PC-9 (cell line): ENCODE measurements around the gene NRP1. TPM values are rescaled to one million over a fixed set of nuclear protein-coding genes. Genes with fewer than 3 reads are reported as not detected.

ENCODE experiments used
- BruUV-seq: library from RNA; stranded (reverse); fragments of 400-500 nt; replicated peaks from 2 replicates; lab custom pipeline; 2021; lab: Mats Ljungman, UMichigan
- CTCF ChIA-PET: fragments of 300-600 bp; sonication (Branson Sonifier 250); formaldehyde crosslinking; loops from one replicate; lab custom pipeline; 2022; ENCODE audit warnings: antibody characterized with exemption; lab: Charles Lee
- POLR2A ChIA-PET: fragments of 300-600 bp; sonication (Branson Sonifier 250); formaldehyde crosslinking; loops from one replicate; lab custom pipeline; 2022; ENCODE audit warnings: antibody characterized with exemption; ENCODE audit not compliant: unreplicated experiment; lab: Charles Lee
- DNase-seq, 2 experiments: peaks; one replicate each; pipeline versions ENCODE4 v3.0.0 to v3.0.0-alpha.2; 2015 to 2022; ENCODE audit warnings: mixed read lengths in 1 of 2
- H2AFZ ChIP-seq: fragments of 200-600 bp; sonication (generic); 2 replicates; pipeline ENCODE4 v1.8.1; 2017; ENCODE audit warnings: antibody characterized with exemption
- H3F3A ChIP-seq: fragments of 200-600 bp; sonication (generic); 2 replicates; pipeline ENCODE4 v1.8.1; 2017; ENCODE audit warnings: antibody characterized with exemption, mild to moderate bottlenecking, low read depth; ENCODE audit not compliant: insufficient read depth
- H3K27ac ChIP-seq: fragments of 200-600 bp; sonication (generic); 2 replicates; pipeline ENCODE4 v1.6.1; 2016; ENCODE audit warnings: mixed run types
- H3K27me3 ChIP-seq: fragments of 200-600 bp; sonication (generic); 2 replicates; pipeline ENCODE4 v1.6.1; 2016; ENCODE audit warnings: low read depth, mixed run types; ENCODE audit not compliant: insufficient read depth
- H3K36me3 ChIP-seq: fragments of 200-600 bp; sonication (generic); 2 replicates; pipeline ENCODE4 v1.6.1; 2016; ENCODE audit warnings: low read depth, mixed run types
- H3K4me1 ChIP-seq: fragments of 200-600 bp; sonication (generic); replicated peaks from 2 replicates; pipeline ENCODE4 v1.6.1; 2016; ENCODE audit warnings: mixed run types; ENCODE audit not compliant: insufficient read depth
- H3K4me2 ChIP-seq: fragments of 200-600 bp; sonication (generic); 2 replicates; pipeline ENCODE4 v1.6.1; 2017; ENCODE audit warnings: mixed run types
- H3K4me3 ChIP-seq: fragments of 200-600 bp; sonication (generic); 2 replicates; pipeline ENCODE4 v1.6.1; 2016; ENCODE audit warnings: mixed run types
- H3K79me2 ChIP-seq: fragments of 200-600 bp; sonication (generic); 2 replicates; pipeline ENCODE4 v1.6.1; 2017; ENCODE audit warnings: low read depth, mixed run types
- H3K9me2 ChIP-seq: fragments of 200-600 bp; sonication (generic); 2 replicates; pipeline ENCODE4 v1.8.1; 2017; ENCODE audit warnings: mild to moderate bottlenecking; ENCODE audit not compliant: insufficient read depth
- H3K9me3 ChIP-seq: fragments of 200-600 bp; sonication (generic); 2 replicates; pipeline ENCODE4 v1.8.1; 2016; ENCODE audit warnings: low read depth; ENCODE audit not compliant: insufficient read depth
- H4K20me1 ChIP-seq: fragments of 200-600 bp; sonication (generic); 2 replicates; pipeline ENCODE4 v1.8.1; 2017; ENCODE audit not compliant: insufficient read depth
- CTCF ChIP-seq: fragments of 200-600 bp; sonication (generic); conservative IDR thresholded peaks from 2 replicates; pipeline ENCODE4 v1.6.1; 2017; ENCODE audit warnings: mixed run types, antibody characterized with exemption, mild to moderate bottlenecking, moderate library complexity
- EZH2 ChIP-seq: fragments of 200-600 bp; sonication (generic); IDR thresholded peaks from 2 replicates; pipeline ENCODE4 v1.8.0; 2017; ENCODE audit warnings: antibody characterized with exemption, low read depth
- intact Hi-C: fragments of 100-400 bp; cut with micrococcal nuclease; formaldehyde crosslinking; loops from one replicate; pipeline ENCODE4 v1.10.0; 2022; ENCODE audit not compliant: unreplicated experiment
- total RNA-seq: library from RNA; stranded (reverse); gene quantifications from 2 replicates; pipeline ENCODE4 v1.2.3, GENCODE V29; 2021

NRP1 gene
- total RNA-seq, 1 experiment from 2014 or later = 30.5 TPM

GRCh38 chr10:33196377-33196706 lies 138.1 kb downstream of the NRP1 start:
- Histone ChIP-seq H3K4me1 (no peaks in the 10 kb centered on the region), H3K9me2 (no peaks in the 10 kb centered on the region), H3K27ac (no peak overlapping the region), H3K4me3 (no peak overlapping the region), H3K4me2 (no peak overlapping the region), H2AFZ (no peak overlapping the region), H3K79me2 (no peaks in the 10 kb centered on the region), H3F3A (no peaks in the 10 kb centered on the region; the same call in 1 of the 2 replicates), H4K20me1 (no peaks in the 10 kb centered on the region), H3K36me3 (peaks cover 8% of the 10 kb centered on the region), H3K27me3 (no peaks in the 10 kb centered on the region), H3K9me3 (no peaks in the 10 kb centered on the region)
- no peak for DNase-seq
- BruUV-seq = no TSS peak
- intact Hi-C loops = no loop called here
- ChIA-PET CTCF (interaction anchor here (0.5 kb wide), 1 partner anchor 134 kb away, joined by 4 read pairs; no protein-coding TSS in a partner anchor), POLR2A (no interaction called here)
- no peak for TF ChIP-seq EZH2
- no peak for TF ChIP-seq CTCF

DNA sequence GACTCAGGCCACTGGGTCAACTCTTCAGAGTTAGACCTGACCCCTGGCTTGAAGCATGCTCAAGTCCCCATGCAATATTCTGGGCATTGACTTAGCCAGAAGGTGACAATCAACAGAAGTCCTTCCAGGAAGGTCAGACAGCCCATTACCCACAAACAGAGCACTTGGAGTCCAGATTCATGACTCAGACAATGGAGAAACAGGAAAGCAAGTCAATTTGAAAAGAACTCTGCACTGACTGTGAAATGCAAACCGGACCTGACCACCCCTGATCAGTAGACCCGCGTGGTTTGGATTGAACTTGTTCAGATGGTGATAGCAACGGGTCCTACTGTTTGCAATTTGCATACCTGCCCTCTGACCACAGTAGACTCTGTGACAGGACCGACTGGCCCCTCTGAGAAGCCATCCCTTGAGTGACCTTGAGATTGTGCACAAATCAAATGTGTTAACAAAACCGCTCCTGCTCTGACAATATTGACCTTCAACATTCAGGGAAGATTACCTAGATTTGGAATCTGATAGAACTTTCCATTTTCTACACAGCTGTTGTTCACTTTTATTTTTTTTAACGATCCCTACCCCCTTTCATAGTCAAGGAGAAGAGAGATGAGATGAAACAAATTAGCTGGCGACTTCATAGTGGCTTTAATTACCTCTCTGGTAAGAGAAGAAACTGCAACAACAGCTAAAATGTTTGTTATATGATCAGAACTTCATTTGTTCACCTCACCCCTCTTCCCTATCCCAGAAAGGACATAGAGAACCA lies 138.7 kb downstream of the NRP1 start:
- intact Hi-C loops = no loop called here
- ChIA-PET POLR2A (no interaction called here), CTCF (interaction anchor here (0.5 kb wide), 1 partner anchor 135 kb away, joined by 4 read pairs; no protein-coding TSS in a partner anchor)
- Histone ChIP-seq H3K4me2 (no peak overlapping the region), H3K27ac (no peak overlapping the region), H3F3A (no peaks in the 10 kb centered on the region; the same call in 1 of the 2 replicates), H3K9me2 (no peaks in the 10 kb centered on the region), H4K20me1 (no peaks in the 10 kb centered on the region), H3K36me3 (peaks cover 8% of the 10 kb centered on the region), H3K79me2 (no peaks in the 10 kb centered on the region), H3K4me1 (no peaks in the 10 kb centered on the region), H2AFZ (no peak overlapping the region), H3K9me3 (no peaks in the 10 kb centered on the region), H3K27me3 (no peaks in the 10 kb centered on the region), H3K4me3 (no peak overlapping the region)
- no TSS peak for BruUV-seq
- no peak for TF ChIP-seq CTCF
- no peak for TF ChIP-seq EZH2
- DNase-seq = no peak

DNA sequence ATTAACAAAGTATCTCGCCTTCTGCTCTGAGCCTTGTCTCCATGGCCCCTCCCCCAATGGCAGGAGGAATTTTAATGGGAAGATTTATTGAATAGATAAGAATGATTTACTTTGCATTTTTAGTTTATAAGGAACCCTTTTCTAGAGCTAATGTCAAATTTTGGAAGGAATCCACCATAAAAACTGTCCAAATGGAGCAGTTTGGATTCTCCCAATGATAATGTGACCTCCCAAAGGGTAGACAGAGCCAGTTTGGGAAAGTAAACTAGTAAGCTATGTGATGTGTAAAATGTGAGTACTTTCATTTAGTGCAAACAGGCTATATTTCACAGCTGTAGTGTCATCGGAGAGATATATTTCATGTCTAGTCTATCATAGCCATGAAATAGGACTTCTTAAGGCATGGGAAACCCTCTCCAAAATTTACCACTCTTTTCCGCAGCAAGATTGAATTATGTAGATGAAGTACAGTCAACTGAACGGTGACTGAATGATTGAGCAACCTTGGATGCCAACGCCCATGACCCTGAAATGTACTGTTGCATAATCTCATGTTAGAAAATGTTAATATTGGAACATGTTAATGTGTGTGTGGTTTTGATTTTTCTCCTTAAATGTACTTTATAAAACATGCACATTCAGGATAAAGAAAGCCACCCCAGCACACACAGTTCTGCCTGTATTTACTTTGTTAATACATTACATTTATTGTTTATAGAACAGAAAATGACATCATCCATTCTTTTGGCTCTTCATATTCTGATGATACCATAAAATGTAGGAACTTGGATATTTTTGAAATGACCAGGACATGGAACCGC lies 140.6 kb downstream of the NRP1 start:
- Histone ChIP-seq H3K4me2 (no peak overlapping the region), H3K36me3 (peaks cover 13% of the 10 kb centered on the region; the same call in 1 of the 2 replicates), H3K27me3 (no peaks in the 10 kb centered on the region), H3K27ac (no peak overlapping the region), H3K4me3 (no peak overlapping the region), H3F3A (no peaks in the 10 kb centered on the region; the same call in 1 of the 2 replicates), H4K20me1 (no peaks in the 10 kb centered on the region), H3K9me3 (no peaks in the 10 kb centered on the region), H2AFZ (no peak overlapping the region), H3K9me2 (no peaks in the 10 kb centered on the region), H3K79me2 (no peaks in the 10 kb centered on the region), H3K4me1 (no peaks in the 10 kb centered on the region)
- CTCF ChIA-PET = interaction anchor here (0.6 to 1.4 kb wide), 6 partner anchors 46 to 891 kb away, joined by 3 to 16 read pairs (median 4); no protein-coding TSS in a partner anchor
- TF ChIP-seq EZH2 (no peak), CTCF (no peak)
- BruUV-seq = no TSS peak
- intact Hi-C loops = loop anchor here (1.0 to 5.0 kb wide), 6 partner anchors 70 to 1443 kb away; no protein-coding TSS in a partner anchor
- no peak for DNase-seq
- POLR2A ChIA-PET = no interaction called here
